Measurements from ENCODE around the gene MED28.
A peak's percentile ranks its signal among the peaks of the same experiment; 100 is the strongest.
"Not testable (repeated sequence)": the region's sequence is repeated elsewhere in the genome, so short reads cannot be mapped to it uniquely, and the experiment has no call there.

Gene MED28, protein sequence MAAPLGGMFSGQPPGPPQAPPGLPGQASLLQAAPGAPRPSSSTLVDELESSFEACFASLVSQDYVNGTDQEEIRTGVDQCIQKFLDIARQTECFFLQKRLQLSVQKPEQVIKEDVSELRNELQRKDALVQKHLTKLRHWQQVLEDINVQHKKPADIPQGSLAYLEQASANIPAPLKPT

DNA sequence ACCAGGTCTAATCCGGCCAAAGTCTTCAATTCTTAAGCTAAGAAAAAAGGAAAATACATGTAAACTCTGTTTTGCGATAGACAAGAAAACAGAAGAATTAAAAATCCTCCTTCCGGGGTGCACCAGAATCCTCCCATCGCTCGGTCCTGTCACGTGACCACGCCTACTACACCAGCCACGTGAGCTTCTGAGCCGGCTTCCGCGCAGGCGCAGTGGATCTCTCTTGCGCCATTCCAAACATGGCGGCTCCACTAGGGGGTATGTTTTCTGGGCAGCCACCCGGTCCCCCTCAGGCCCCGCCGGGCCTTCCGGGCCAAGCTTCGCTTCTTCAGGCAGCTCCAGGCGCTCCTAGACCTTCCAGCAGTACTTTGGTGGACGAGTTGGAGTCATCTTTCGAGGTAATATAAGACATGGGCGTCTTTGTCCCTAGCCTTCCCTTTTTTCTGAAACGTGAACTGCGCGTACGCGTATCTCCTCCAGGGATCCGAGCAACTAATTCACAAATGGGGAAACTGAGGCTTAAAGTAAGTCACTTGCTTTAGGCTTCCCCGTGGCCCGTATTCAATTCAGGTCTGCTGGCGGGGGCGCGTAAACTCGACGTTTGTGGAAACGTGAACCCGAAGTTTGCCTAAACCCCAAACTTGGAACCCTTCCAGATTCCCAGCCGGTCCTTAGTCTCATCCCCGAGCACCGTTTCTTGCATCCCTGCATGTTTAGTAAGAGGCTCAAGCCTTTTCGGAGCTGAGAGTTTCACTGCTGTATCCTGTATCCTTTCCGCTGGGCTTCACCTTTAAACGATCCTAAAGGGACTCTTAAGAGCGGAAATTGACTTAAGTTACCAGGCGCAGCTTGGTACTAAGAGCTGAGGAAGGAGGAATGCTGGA lies at the start of gene MED28:
Gene MED28 (plus strand): TSS at position 226 of the 884 bp plus-strand sequence. CDS start 14 bp downstream, at position 240.
- DNase-seq (ENCODE audit: low read depth, low spot score): peak; percentile 87

DNA sequence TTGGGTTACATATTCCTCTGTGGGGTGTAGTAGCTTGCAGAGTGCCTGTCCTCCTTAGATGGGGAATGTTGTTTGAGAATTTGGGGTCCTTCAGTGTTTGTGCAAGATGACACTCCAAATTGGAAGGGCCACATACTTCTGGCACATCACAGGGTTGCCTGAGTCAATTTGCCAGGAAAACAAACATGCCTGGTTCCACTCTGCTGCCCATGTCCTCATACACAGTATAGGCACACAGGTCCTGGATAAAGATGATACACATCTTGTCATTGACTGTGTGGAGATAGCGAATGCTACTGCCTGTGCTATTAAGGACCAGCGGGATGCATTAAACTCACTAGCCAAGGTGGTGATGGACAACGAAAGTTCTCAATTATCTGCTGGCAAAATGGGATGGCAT lies 48.6 kb upstream of the MED28 start:
- no peak for DNase-seq (ENCODE audit: low read depth, low spot score)

DNA sequence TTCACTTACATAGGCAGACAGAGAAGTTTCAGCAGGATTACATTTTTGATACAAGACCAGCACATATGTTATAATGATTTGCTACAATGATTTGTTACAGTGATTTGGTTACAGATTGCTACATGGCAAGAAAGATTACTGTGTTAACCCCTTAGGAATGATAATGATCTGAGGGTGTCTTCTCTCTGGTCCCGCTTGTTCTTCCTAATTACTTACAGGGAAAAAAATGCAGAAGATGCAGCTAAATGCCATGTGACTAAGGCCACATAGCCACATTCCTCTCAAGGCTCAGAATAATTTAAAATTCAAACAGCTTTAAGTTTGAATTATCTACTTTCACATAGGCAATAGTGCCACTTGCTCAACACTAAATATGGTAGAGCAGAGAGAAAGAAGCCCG lies 47.2 kb upstream of the MED28 start:
- DNase-seq (ENCODE audit: low read depth, low spot score): no peak

DNA sequence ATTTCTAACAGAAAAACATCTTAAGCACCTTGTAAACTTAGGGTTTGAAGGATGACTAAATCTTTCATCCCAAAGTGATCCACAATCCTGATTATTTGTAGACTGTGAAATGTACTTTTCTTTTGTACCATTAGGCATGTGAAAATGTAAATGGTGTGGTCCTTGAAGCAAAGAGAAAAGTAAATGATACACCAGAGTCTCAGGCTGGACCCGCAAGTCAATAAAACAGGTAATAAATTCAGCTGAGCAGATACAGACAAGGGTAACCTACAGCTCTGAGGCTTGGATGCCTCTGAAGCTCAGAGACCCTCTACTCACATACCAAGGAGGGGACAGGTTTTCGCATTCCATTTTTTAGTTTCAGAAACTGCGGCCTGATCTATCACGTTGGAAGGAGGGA lies 40.2 kb upstream of the MED28 start:
- no peak for DNase-seq (ENCODE audit: low read depth, low spot score)

DNA sequence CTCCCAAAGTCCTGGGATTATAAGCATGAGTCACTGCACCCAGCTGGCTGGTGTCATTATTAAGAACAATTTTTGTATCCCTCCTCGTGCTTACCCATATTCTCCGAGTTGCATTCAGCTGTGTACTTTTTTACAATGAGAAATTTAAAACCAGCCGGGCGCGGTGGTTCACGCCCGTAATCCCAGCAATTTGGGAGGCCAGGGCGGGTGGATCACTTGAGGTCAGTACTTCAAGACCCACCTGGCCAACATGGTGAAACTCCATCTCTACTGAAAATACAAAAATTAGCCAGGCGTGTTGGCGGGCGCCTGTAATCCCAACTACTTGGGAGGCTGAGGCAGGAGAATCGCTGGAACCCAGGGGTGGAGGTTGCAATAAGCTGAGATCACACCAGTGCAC lies 39.3 kb upstream of the MED28 start:
- not testable (repeated sequence) for DNase-seq (ENCODE audit: low read depth, low spot score)

DNA sequence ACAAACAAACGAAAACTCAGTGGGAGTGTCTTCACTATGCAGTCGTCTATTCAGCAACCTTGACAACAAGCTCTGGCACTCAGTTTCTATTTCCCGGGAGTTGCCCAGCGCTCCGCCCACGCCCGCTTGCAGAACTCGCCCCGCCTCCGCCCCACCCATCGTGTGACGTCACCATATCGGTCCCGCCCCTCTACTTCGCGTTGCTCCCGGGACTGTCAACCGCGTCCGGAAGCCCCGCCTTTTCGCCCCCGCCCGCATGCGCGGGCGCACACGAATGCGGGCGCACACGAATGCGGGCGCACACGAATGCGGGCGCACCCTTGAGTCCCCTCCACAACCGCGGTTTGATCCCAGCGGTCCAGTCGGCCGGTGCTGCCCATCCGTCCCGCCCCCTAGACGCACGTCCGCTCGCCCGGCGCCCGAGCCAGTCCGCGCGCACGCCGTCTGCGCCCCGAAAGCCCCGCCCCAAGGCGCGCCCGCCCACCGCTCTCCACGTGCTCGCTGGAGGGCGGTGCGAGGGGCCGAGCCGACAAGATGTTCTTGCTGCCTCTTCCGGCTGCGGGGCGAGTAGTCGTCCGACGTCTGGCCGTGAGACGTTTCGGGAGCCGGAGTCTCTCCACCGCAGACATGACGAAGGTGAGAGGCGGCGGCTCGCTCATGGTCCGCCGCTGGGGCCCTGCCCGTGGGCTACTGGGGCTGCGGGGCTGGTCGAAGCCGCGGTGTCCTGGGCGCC lies 37.3 kb upstream of the MED28 start, which contains the start of gene LAP3:
Gene LAP3 (plus strand): TSS at position 267 of the 733 bp plus-strand sequence. CDS start 268 bp downstream, at position 535.
- DNase-seq (ENCODE audit: low read depth, low spot score): peak; percentile 86

DNA sequence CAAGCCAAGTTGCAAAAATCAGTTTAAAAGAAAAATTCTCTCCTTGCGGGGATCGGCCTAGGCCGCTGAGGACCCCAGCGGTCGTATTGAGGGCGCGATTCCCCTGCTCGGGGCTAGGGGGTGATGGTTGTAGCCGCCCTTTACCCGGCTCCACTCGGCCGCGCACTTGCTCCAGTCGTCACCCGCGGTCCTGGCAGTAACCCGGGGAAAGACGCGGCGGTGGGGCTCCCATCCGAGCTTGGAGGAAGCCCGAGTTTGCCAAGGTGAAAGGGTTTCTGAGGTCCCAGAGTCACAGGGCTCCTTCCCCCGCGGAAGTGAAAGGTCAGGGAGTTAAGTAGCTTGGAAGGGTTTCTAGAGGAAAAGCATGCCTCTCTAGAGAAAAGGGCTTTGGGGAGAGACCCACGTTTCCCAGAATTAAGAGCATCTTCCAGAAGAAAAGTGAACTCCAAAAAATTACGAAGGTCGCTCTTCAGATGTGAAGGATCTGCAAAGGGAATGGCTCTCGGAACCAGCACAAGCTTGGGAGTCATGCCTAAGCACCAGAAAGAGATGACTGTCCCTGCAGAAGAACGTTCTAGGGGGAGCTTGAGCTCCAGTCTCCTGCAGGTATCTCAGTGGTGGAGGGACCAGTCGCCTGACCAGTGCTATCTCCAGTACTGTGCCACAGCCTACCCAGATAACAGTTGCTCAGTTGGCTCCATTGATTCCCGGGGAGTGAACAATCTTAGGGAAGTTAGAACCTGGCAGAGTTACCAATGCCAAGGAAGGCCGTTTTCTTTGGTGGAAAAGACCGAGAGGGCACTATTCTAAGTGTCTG lies 36.6 kb upstream of the MED28 start:
- no peak for DNase-seq (ENCODE audit: low read depth, low spot score)

DNA sequence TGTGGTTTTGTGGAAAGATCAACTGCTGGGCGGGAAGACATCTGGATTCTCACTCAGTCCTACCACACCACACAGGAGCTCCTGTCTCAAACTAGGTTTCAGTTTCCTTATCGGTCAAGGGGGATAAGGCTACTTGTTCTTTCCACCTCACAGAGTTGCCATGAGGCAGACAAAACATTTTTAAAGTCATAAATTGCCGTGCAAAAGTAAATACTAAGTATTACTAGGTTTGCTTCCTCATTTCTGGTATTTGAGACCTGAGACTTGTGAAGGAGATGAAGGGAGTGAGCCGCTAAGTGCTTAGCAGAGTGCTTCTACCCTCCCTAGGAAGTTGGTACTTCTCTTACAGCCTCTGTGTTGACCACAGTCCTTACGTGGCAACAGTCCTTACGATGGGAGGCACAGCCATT lies 36.0 kb upstream of the MED28 start:
- no peak for DNase-seq (ENCODE audit: low read depth, low spot score)

DNA sequence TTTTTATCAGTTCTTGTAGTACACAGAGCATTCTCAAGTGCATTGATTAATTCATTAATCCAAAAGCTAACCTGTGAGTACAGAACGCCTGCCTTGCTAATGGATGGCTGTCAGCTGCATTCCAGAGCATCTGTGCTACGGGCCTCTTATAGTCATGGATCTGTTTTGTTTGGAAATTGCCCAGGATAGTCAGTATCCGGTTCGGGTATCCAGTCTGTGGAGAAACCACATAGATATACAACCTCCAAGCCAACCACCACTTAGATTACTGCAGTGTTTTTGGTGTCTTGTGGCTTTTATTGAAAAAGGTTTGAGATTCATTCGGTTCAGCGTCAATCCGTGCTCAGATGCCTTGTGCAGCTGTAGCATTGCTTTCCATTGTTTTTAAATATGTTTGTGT lies 33.5 kb upstream of the MED28 start:
- no peak for DNase-seq (ENCODE audit: low read depth, low spot score)

DNA sequence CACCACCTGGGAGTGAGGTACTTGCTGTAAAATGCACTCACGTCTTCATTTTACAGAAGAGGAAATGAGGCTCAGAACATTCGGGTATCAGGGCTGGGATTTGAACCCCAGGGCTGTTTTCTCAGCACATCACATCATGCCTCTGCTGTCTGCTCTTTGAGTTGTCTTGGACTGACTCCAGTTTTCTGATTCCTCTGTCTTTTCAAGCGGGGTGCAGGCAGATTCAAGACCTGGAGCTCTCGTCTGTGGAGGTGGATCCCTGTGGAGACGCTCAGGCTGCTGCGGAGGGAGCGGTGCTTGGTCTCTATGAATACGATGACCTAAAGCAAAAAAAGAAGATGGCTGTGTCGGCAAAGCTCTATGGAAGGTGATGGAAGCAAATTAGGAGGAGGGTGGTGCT lies 31.2 kb upstream of the MED28 start:
- DNase-seq (ENCODE audit: low read depth, low spot score): no peak

DNA sequence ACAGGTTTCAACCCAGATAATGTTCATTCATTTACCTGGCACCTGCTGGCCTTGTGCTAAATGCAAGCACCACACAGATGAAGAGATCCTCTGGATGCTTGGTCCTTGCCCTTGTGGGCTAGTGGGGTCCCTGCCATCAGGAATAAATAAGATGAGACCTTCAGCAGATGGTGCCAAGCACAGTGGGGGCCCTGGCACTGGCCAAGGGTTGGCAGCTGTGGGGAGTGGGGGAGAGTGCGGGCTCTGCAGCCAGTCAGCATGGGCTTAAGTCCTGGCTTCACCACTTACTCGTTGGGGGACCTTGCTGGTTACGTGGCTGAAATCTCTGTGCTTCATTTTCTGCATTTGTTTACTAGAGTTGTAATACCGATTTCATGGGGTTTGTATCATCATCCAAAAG lies 30.5 kb upstream of the MED28 start:
- no peak for DNase-seq (ENCODE audit: low read depth, low spot score)

DNA sequence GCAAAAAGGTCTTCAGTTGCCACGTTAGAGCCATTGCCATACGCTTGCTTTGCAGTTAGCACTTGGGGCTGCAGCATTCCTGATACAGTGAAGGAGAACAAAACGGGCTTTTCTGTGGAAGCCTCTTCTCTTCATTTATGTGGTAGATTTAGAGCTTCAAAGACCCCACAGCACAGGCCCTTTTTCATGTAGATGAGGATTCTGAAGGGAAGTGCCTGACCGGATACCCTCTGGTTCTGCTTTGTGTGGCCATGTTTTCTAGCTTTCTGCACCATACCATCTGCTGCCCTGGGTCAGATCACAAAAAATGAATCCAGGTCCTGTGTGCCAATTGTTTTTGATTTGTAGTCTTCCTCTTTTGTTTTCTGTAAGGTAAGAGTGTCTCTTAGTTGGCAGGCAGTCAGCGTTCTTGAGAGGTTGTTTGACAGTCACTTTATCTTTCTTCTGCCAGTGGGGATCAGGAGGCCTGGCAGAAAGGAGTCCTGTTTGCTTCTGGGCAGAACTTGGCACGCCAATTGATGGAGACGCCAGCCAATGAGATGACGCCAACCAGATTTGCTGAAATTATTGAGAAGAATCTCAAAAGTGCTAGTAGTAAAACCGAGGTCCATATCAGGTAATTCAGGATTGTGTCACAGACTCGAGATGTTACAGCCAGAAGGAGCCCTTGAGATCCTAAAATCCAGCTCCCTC lies 29.8 kb upstream of the MED28 start:
- DNase-seq (ENCODE audit: low read depth, low spot score): no peak

DNA sequence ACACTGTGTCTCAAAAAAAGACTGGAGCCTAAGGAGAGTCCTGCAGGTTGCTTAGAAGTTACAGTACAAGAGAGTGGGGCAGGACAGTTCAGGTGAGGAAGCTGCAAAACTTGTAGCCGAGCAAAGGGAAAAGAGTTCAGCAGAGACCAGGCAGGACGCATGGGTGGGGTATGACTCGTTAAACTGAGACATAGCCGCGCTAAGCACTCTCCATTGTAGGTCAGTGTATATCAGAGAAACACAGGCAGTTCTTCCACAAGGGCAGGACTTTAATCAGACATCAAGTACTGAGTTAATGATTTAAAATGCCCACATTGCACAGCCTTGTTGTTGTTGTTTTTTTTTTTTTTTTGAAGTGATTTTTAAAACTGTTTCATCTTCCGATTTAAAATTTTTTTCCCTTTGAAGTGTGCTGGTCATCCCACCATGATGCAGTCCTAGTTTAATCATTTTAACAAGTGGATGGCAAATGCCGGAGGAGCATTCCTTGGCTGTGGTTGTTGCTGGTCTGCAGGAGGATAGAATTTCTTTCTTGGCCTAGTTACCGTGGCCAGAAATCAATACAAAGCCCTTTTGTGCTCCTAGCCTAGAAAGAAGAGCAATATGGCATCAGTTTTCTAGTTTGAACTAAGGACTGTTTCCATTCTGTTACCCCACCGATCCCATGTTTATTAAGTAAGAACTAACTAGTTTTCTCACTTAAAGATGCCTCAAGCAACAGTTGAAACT lies 27.2 kb upstream of the MED28 start:
- no peak for DNase-seq (ENCODE audit: low read depth, low spot score)

DNA sequence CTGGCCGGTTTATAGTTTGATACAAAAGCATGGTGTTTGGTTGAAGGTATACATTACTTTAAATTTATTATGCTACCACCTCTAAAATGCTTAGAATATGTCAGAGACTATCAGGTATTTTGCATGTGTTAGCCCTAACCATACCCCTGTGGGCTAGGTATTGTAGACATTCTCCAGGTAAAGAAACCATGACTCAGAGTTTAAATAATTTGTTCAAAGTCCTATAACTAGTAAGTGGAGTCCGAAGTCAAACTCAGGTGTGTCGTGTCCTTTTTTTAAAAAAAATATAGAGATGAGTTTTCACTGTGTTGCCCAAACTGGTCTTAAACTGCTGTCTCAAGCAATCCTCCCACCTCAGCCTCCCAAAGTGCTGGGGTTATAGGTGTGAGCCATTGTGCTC lies 25.1 kb upstream of the MED28 start:
- DNase-seq (ENCODE audit: low read depth, low spot score): no peak

DNA sequence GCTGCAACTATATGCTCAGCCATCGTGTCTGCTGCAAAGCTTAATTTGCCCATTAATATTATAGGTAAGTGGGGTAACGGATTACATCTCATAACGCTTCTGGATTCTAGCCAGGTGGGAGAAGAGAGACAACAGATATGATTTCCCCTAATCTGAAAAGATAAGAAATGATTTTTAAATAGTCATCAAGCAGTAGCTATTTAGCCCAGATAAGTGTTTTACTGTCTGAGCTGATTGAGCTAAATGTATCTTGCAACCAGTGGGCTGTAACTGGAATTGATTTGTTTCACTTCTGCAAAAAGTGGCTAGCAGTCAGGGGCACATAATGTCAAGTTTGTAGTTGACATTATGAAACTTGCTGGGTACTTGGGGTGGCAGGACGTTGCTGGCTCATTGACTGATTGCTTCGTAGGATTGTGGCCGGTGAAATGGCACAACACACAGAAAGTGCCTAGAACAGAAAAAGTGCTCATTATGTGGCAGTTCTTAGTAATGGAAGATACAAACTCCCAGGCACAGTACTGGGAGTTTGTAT lies 18.9 kb upstream of the MED28 start:
- DNase-seq (ENCODE audit: low read depth, low spot score): no peak

DNA sequence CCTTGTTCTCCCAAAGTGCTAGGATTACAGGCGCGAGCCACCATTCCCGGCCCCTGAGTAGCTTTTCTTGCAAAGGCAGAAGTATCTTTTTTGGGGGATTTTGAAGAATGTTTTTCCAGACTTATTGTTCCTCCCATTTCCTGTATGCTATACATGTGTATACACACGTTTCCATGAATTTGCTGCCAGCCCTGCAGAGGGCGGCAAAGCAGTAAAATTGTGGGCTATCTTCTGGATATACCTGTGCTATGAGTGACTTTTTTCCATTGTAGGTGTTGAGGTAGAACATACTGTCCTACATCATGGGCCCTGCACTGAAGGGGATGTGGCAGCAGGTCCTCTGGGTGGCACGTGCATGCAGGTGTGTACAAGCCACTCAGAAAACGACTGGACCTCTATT lies 16.9 kb upstream of the MED28 start:
- no peak for DNase-seq (ENCODE audit: low read depth, low spot score)

DNA sequence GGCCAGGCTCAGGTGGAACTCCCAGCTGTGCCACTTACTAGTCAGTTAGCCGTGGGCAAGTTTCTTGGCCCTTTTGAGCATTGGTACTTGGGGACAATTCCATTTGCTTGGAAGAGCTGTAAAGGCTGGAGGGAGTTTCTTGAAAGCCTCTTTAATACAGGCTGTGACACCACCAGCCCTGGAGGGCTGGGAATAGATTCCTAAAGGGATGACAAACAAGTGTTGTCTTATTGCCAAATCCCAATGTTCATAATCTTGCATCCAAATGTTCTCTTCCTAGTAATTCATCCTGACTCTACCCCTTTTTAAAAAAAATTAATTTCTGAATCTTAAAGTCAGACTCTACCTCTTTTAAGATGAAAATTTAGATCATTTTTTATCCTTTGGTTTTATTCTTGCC lies 14.6 kb upstream of the MED28 start:
- DNase-seq (ENCODE audit: low read depth, low spot score): no peak

DNA sequence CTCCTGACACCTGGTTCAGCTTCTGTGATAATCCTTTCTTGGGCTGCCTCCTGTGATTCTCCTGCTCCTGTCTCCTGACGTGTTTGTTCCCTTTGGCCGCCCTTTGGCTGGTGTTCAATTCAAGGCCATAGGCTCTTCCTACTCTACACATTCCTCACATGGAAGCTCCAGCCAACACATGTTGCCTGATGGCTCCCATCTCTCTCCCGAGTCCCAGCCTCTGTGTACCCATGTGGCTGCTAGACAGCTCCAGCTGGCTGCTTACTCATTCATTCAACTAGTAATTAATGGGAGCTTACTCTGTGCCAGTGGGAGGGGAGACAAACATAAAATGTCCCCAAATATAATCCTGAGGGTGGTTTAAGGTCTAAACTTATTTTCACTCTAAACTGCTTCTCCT lies 9.2 kb upstream of the MED28 start:
- DNase-seq (ENCODE audit: low read depth, low spot score): no peak

DNA sequence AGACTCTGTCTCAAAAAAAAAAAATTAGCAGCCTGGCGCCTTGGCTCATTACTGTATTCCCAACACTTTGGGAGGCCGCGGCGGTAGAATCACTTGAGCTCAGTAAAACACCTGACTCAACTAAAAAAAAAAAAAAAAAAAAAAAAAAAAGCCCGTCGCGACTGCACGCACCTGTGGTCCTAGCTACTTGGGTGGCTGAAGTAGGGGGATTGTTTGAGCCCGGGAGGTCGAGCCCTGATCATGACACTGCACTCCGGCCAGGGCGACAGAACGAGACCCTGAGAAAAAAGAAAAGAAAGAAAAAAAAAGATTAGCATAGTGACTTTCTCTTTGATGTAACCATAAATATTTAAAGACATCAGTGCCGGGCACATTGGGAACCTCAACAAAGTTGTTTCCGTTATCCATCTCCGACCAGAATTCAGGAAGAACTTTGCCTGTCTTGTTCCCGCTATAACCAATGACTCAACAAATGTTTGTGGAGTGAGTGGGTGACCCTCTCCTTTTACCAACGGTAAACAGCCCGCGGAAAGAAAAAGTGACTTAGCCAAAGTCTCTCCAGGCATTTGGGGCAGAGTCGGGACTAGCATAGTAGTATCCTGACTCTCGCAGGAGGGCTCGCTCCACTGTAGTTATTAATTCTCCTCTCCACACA lies 553 bp upstream of the MED28 start:
- no peak for DNase-seq (ENCODE audit: low read depth, low spot score)

DNA sequence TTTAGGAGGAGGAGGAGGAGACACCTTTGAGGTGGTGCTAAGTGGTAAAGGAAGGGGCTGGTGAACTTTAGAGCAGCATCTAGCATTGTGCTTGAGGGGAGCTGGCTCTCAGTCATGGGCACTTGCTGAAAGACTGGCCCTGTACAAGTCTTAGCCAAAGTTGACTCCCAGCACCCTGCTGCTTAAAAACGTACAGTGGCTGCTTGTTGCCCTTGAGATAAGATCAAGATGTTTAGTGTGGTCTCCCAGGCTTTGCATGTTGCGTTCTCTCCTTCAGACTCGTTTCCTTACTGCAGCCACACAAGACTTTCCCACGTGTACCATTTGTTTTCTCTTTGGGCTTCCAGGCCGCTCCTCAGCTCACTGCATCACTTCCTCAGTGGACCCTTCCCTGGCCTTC lies 1.8 kb downstream of the MED28 start:
- DNase-seq (ENCODE audit: low read depth, low spot score): no peak

Data from smooth muscle cell of the brain vasculature (primary cell).